HUES48 (cell line): Measurements from ENCODE around the gene NR0B2.
A peak's percentile ranks its signal among the peaks of the same experiment; 100 is the strongest.

ENCODE experiments used
- H3K27ac ChIP-seq: one replicate; pipeline ENCODE4 v1.7.0; 2013; ENCODE audit warnings: low read depth, low read length, inconsistent platforms
- H3K27me3 ChIP-seq: 2 replicates; pipeline ENCODE4 v1.6.1; 2013; ENCODE audit warnings: mild to moderate bottlenecking, low read length; ENCODE audit not compliant: control insufficient read depth, insufficient read depth
- H3K36me3 ChIP-seq: 2 replicates; pipeline ENCODE4 v1.6.1; 2013; ENCODE audit warnings: low read length; ENCODE audit not compliant: control insufficient read depth, insufficient read depth
- H3K4me1 ChIP-seq: 2 replicates; pipeline ENCODE4 v1.6.1; 2013; ENCODE audit warnings: mild to moderate bottlenecking, low read length; ENCODE audit not compliant: control insufficient read depth, insufficient read depth
- H3K4me3 ChIP-seq: 2 replicates; pipeline ENCODE4 v1.5.1; 2013; ENCODE audit warnings: mild to moderate bottlenecking, low read depth, low read length
- H3K9ac ChIP-seq: 2 replicates; pipeline ENCODE4 v1.6.1; 2013; ENCODE audit warnings: mild to moderate bottlenecking, low read depth, low read length, moderate library complexity
- H3K9me3 ChIP-seq: 2 replicates; pipeline ENCODE4 v1.6.1; 2013; ENCODE audit warnings: low read length; ENCODE audit not compliant: control insufficient read depth, insufficient read depth

Gene NR0B2

DNA sequence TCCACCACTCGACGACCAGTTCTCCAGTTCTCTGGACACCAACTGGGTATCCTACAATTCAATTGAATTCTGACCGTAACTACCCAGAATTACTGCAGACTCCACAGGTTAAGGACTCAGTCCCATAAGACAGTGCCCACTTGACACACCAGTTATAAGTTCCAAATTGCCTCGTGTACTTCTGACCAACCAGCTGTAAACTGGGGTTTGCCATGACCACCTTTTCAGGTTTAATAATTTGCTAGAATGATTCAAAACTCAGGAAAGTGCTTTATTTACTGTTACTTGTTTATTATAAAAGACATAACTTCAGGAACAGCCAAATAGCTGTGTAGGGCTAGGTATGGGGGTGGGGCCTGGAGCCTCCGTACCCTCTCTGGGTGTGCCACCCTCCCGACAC, 23.0 kb upstream of the NR0B2 start:
- H3K9me3 ChIP-seq = no peaks in the 10 kb centered on the region
- H3K4me3 ChIP-seq = no peak overlapping the region
- no peaks in the 10 kb centered on the region for H3K27me3 ChIP-seq
- no peak overlapping the region for H3K27ac ChIP-seq
- no peaks in the 10 kb centered on the region for H3K4me1 ChIP-seq
- no peak overlapping the region for H3K9ac ChIP-seq
- H3K36me3 ChIP-seq = peaks cover 63% of the 10 kb centered on the region

DNA sequence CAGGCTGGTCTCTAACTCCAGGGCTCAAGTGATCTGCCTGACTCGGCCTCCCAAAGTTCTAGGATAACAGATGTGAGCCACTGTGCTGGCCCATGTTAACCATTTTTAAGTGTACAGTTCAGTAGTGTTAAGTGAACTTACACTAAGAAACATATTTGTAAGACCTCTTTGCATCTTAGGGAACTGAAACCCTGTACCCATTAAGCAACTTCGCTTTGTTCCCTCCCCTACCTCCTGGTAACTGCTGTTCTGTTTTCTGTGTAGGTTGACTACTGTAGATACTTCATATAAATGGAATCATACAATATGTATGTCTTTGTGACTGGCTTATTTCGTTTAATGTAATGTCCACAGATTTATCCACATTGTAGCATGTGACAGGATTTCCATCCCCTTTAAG, 18.8 kb upstream of the NR0B2 start:
- H3K27me3 ChIP-seq = no peaks in the 10 kb centered on the region
- H3K9me3 ChIP-seq = no peaks in the 10 kb centered on the region
- peaks cover 65% of the 10 kb centered on the region for H3K36me3 ChIP-seq
- H3K9ac ChIP-seq = no peak overlapping the region
- H3K4me1 ChIP-seq = no peaks in the 10 kb centered on the region
- H3K27ac ChIP-seq = no peak overlapping the region
- no peak overlapping the region for H3K4me3 ChIP-seq

DNA sequence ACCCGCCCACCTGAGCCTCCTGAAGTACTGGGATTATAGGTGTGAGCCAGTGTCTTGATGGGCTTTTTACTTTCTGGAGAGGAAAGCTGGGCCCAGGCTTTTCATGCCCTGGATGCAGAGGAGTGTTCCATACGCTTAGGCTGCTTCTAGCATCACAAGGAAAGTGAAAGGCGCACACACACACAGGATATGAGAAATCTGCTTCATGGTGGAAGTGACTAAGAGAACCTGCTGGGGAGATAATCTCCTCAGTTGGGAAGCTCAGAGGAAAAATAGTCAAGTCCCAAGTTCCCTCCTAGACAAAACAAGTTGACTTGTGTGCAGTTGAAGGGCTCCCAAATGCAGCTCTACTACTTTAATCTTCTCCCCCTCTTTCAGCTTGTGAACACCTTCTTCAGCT, 9.9 kb upstream of the NR0B2 start:
- Histone ChIP-seq H3K9me3 (no peaks in the 10 kb centered on the region), H3K4me1 (peaks cover 9% of the 10 kb centered on the region; the same call in 1 of the 2 replicates), H3K36me3 (peaks cover 52% of the 10 kb centered on the region), H3K27me3 (no peaks in the 10 kb centered on the region), H3K9ac (no peak overlapping the region), H3K27ac (peak overlapping the region; percentile 6), H3K4me3 (no peak overlapping the region)

DNA sequence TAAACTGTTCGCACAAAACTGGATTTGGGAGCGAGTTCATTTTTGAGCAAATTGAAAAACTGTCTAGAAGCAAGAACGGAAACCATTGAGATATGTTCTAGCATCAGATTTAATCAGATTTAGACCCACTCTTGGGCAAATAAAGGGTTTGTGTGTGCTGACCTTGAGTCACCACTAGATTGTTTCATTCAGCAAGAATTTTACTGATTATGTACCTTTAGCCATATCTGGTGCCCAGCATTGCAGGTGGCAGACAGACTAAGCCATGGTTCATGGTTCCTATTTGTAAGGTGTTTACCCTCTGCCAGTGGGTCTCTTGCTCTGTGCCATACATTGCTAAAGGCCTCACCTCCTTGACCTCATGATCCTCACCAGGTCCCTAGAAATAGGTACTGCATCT, 9.1 kb upstream of the NR0B2 start:
- H3K9ac ChIP-seq = no peak overlapping the region
- H3K36me3 ChIP-seq = peaks cover 44% of the 10 kb centered on the region
- no peaks in the 10 kb centered on the region for H3K9me3 ChIP-seq
- H3K27ac ChIP-seq = no peak overlapping the region
- peaks cover 9% of the 10 kb centered on the region; the same call in 1 of the 2 replicates for H3K4me1 ChIP-seq
- peak overlapping the region; percentile 91 for H3K4me3 ChIP-seq
- H3K27me3 ChIP-seq = no peaks in the 10 kb centered on the region

DNA sequence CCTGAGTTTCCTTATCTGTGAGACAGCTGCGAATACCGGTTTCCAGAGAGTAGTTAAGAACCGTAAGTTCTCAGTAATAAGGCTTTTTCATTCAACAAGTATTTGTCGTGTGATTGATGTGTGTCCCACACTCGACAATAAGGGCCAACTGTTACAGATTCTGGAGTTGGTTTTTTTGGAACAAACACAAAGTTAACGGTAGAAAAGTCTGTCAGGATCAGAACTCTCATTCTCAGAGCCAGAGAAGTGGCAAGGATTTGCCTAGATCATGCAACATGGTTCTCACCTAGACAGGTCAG, 8.6 kb upstream of the NR0B2 start:
- peak overlapping the region; percentile 2 for H3K27ac ChIP-seq
- H3K4me3 ChIP-seq = peak overlapping the region; percentile 91
- peaks cover 39% of the 10 kb centered on the region for H3K36me3 ChIP-seq
- no peaks in the 10 kb centered on the region for H3K27me3 ChIP-seq
- H3K9me3 ChIP-seq = no peaks in the 10 kb centered on the region
- peaks cover 9% of the 10 kb centered on the region; the same call in 1 of the 2 replicates for H3K4me1 ChIP-seq
- H3K9ac ChIP-seq = peak overlapping the region; percentile 89

DNA sequence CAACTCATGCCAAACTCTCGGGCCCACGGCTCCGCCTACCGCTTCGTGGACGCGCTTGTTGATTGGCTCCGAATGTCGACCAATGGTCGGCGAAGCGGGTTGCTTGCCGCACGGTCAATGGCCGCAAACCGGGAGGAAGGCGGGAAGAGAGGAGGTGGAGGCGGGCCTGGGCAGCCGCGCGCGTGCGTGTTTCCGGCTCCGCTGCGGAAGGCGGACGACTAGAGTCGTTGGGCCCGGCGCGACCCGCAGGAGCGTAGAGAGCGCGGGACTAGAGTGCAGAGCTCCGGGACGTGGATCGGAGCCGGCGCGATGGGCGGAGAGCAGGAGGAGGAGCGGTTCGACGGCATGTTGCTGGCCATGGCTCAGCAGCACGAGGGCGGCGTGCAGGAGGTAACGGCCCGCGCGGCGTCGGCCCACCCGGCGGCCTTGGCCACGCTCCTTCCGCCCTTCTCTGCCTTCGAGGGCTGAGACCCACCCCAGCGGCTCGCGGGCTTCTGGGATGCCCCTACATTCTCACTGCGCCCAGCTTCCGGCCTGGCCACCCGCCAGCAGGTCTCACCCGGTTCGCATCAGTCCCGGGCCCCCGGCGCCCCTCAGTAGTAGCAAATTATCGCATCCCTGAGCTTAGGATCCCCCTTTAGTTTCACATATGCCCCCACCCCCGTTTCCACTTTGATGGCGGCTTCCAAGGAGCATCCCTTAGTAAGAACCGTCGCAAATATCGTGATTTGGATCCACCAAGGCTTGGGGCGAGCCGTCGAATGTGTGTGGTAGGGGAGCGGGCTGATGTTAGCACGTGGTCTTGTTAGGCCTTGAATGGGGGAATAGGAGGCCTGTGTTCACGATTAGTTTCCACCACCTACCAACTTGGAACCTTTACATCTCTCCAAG, 8.0 kb upstream of the NR0B2 start, which contains the start of gene NUDC:
TSS of gene NUDC (plus strand) at position 204 of the 891 bp plus-strand sequence. CDS start at position 310, 106 bp downstream.
- Histone ChIP-seq H3K9ac (peak within 1 kb of the TSS; percentile 89), H3K27me3 (no peaks in the 10 kb centered on the region), H3K4me3 (peak within 1 kb of the TSS; percentile 91), H3K4me1 (peaks cover 9% of the 10 kb centered on the region; the same call in 1 of the 2 replicates), H3K9me3 (no peaks in the 10 kb centered on the region), H3K27ac (peak within 1 kb of the TSS; percentile 81), H3K36me3 (peaks cover 33% of the 10 kb centered on the region)

DNA sequence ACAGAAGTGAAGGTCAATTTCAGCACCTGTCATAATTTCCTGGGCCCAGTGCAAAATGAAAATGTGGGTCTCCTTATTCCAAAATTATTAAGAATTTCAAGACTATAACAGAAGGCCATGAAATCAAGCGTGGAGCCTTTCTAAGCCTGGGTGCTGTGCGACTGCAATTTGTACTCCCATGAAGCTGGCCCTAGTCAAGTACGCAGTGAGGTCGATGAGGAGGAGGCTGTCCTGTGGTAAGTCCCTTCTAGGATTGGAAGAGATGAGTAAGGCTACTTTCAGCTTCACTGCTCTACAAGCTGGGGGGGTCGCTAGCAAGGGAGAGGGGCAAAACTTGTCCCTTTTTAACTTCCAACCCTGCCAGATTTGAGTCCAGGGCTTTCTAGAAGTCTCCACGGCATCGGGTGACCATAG, 7.4 kb upstream of the NR0B2 start:
- Histone ChIP-seq H3K4me3 (peak overlapping the region; percentile 91), H3K9me3 (no peaks in the 10 kb centered on the region), H3K9ac (no peak overlapping the region), H3K36me3 (peaks cover 27% of the 10 kb centered on the region), H3K4me1 (peaks cover 9% of the 10 kb centered on the region; the same call in 1 of the 2 replicates), H3K27me3 (no peaks in the 10 kb centered on the region), H3K27ac (peak overlapping the region; percentile 38)

DNA sequence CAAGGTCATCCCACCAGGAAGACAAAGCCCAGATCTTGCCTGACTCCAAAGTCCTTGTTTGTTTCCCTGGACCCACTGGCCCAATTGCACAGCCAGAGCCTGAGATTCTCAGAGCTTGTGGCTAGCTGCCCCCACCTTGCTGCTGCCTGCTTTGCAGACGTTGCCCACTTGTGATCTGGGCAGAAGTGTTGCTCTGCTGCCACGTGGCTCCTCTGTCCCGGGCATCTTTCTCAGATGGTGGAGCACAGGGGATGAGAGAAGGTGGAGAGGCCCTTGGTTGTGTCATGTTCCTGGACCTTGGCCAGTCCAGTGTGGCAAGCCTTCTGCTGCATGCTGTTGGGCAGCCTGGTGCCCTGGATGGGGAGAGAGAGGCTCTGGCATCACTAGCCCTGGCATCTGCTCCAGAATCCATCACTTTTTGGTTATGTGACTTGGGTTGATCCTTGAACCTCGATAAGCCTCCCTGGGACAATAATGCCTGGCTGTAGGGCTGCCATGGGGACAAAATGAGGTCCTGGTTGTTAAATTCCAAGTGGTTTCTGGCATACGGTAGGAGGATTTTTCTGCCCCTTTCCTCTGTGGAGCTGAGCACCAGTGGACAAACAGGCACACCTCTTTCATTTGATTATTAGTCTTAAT, 1.5 kb upstream of the NR0B2 start:
- Histone ChIP-seq H3K9me3 (no peaks in the 10 kb centered on the region), H3K4me3 (no peak overlapping the region), H3K27ac (no peak overlapping the region), H3K9ac (no peak overlapping the region), H3K36me3 (no peaks in the 10 kb centered on the region), H3K4me1 (no peaks in the 10 kb centered on the region), H3K27me3 (no peaks in the 10 kb centered on the region)

DNA sequence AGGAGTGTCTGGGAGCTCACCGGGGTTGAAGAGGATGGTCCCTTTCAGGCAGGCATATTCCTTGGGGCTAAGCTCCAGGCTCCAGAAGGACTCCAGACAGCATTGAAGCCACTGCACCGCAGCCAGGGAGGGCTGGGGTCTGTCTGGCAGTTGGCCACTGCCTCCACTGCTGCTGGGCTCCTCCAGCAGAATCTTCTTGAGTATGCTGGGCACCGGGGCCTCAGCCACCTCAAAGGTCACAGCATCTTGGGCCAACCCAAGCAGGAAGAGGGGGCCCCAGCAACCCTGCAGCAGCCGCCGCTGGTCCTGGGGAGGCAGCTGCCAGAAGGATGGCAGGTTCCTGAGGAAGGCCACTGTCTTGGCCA, 404 bp downstream of the NR0B2 start:
- Histone ChIP-seq H3K4me3 (no peak overlapping the region), H3K4me1 (no peaks in the 10 kb centered on the region), H3K27ac (no peak overlapping the region), H3K9ac (no peak overlapping the region), H3K36me3 (no peaks in the 10 kb centered on the region), H3K27me3 (no peaks in the 10 kb centered on the region), H3K9me3 (no peaks in the 10 kb centered on the region)

DNA sequence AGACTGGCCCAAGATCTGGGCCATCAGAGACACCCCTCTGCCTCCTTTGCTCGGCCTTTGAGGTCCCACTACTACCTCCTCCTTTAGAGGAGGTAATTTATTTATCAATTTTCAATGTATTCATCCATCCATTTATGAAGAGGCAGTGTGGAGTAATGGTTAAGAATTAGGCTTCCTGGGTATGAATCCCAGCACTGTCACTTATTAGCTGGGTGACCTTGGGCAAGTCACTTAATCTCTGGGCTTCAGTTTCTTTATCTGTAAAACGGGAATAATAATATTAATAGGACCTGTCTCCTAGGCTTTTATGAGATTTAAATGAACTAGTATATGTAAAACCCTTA, 1.7 kb downstream of the NR0B2 start:
- H3K36me3 ChIP-seq = no peaks in the 10 kb centered on the region
- H3K4me1 ChIP-seq = no peaks in the 10 kb centered on the region
- no peak overlapping the region for H3K27ac ChIP-seq
- no peak overlapping the region for H3K4me3 ChIP-seq
- no peaks in the 10 kb centered on the region for H3K27me3 ChIP-seq
- no peak overlapping the region for H3K9ac ChIP-seq
- no peaks in the 10 kb centered on the region for H3K9me3 ChIP-seq

DNA sequence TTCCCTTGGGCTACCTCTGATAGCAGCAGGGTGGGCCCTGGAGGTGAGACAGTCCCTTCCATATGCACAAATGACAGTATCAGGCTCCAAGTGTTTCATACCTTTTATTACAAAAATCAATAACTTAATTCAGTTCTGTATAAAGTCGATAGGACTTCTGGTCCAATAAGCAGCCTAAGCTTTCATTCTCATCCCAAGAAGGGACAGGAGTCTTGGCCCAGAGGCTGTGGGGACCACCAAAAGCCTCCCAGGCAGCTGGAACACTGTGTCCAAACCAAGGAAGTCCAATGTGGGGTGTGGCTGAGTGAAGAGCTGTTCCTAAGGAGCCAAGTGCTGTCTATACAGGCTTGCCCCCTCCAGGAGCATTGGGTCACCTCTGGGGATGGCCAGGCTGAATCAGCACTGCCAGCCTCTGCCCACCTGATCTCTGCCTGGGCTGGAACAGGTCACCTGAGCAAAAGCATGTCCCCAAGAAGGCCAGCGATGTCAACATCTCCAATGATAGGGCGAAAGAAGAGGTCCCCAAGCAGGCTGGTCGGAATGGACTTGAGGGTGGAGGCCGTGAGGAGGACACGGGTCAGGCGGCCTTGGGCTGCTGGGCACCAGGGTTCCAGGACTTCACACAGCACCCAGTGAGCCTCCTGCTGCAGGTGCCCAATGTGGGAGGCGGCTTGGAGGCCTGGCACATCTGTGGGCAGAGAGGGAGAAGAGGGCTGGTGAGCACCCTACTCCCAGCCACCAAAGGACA, 2.2 kb downstream of the NR0B2 start:
- Histone ChIP-seq H3K4me1 (no peaks in the 10 kb centered on the region), H3K4me3 (no peak overlapping the region), H3K9me3 (no peaks in the 10 kb centered on the region), H3K9ac (no peak overlapping the region), H3K27ac (no peak overlapping the region), H3K27me3 (no peaks in the 10 kb centered on the region), H3K36me3 (no peaks in the 10 kb centered on the region)
